Body of pancreas (tissue), 4 donors: Measurements from ENCODE around the gene INF2. TPM values are rescaled to one million over a fixed set of nuclear protein-coding genes. Genes with fewer than 3 reads are reported as not detected.

Source experiments
- ATAC-seq: fragments of 150-250 bp; one replicate; pipeline ENCODE4 v1.9.1; 2016
- DNase-seq, 4 donors: peaks; one replicate each; pipeline ENCODE4 v3.0.0-alpha.2; 2019
- H3K27ac ChIP-seq, 4 donors: fragments of 200-600 bp; sonication (generic); 1 replicate in 3 of 4; 2 replicates in 1 of 4; pipeline versions ENCODE4 v1.5.1 to v1.6.1; 2016 to 2019; ENCODE audit warnings: mild to moderate bottlenecking in 1 of 4, mixed read lengths in 1 of 4, moderate library complexity in 1 of 4
- H3K27me3 ChIP-seq, 2 donors: fragments of 200-600 bp; sonication (generic); one replicate each; pipeline ENCODE4 v1.6.0; 2016; ENCODE audit warnings: mild to moderate bottlenecking in 1 of 2
- H3K36me3 ChIP-seq, 2 donors: fragments of 200-600 bp; sonication (generic); replicated peaks in 1 of 2; 2 replicates each; pipeline ENCODE4 v1.5.1; 2016; ENCODE audit warnings: low read depth in 2 of 2; ENCODE audit not compliant: insufficient read depth in 1 of 2
- H3K4me1 ChIP-seq: fragments of 200-600 bp; sonication (generic); one replicate; pipeline ENCODE4 v1.6.0; 2016
- H3K4me3 ChIP-seq, 2 donors: fragments of 200-600 bp; sonication (generic); 1 replicate in 1 of 2; 2 replicates in 1 of 2; pipeline ENCODE4 v1.5.1; 2016 to 2019
- H3K9me3 ChIP-seq, 3 donors: fragments of 200-600 bp; sonication (generic); 1 replicate in 2 of 3; 2 replicates in 1 of 3; pipeline ENCODE4 v1.5.1; 2016
- CTCF ChIP-seq, 7 experiments: fragments of 450-650 bp in 4 of 7; fragments of 200-600 bp in 3 of 7; sonication (generic) in 3 of 7; IDR thresholded peaks; one replicate each; pipeline ENCODE4 v1.5.1; 2016 to 2019; ENCODE audit warnings: antibody characterized with exemption in 7 of 7
- POLR2A ChIP-seq, 3 donors: fragments of 450-650 bp; IDR thresholded peaks; one replicate each; pipeline ENCODE4 v1.6.1; 2016; ENCODE audit warnings: antibody characterized with exemption in 3 of 3, mild to moderate bottlenecking in 2 of 3
- WGBS, 2 donors: methylation state at CpG; one replicate each; pipeline ENCODE4 v1.1.5; 2017; 5-methylcytosine and 5-hydroxymethylcytosine counted together
- intact Hi-C: fragments of 100-400 bp; cut with DNase I; formaldehyde crosslinking; loops from one replicate; pipeline ENCODE4 v1.15.1; 2023
- total RNA-seq, 2 donors: library from RNA; depleted of rRNA; stranded (reverse); fragments of >200 nt; gene quantifications; one replicate each; pipeline ENCODE4 v1.1.0, GENCODE V29; 2016

The INF2 gene
- total RNA-seq, 2 donors from 2014 or later: 46.2 to 90.3 TPM

GRCh38 chr14:104702106-104702505 is 12.7 kb downstream of the INF2 start:
- Histone ChIP-seq H3K4me3 (no peak overlapping the region), H3K36me3 (peaks cover 0 to 1% of the 10 kb centered on the region in 2 donors), H3K4me1 (no peaks in the 10 kb centered on the region), H3K9me3 (no peaks in the 10 kb centered on the region), H3K27ac (no peak overlapping the region), H3K27me3 (no peaks in the 10 kb centered on the region)
- DNase-seq (no peak), ATAC-seq (no peak)
- 83 to 89% methylated on average over 12 of the region's 12 CpGs for WGBS, 2 donors
- TF ChIP-seq CTCF (IDR thresholded peaks at IDR 0.05): no peak
- no peak for TF ChIP-seq POLR2A (IDR thresholded peaks at IDR 0.05)
- intact Hi-C loops: loop anchor here (5.0 kb wide), 1 partner anchor 50 kb away; no protein-coding TSS in a partner anchor

GRCh38 chr14:104702673-104703072 is 13.3 kb downstream of the INF2 start:
- DNase-seq (no peak), ATAC-seq (no peak)
- Histone ChIP-seq H3K4me1 (no peaks in the 10 kb centered on the region), H3K27ac (no peak overlapping the region), H3K36me3 (peaks cover 0 to 1% of the 10 kb centered on the region in 2 donors), H3K27me3 (no peaks in the 10 kb centered on the region), H3K9me3 (no peaks in the 10 kb centered on the region), H3K4me3 (no peak overlapping the region)
- intact Hi-C loops: loop anchor here (5.0 kb wide), 1 partner anchor 50 kb away; no protein-coding TSS in a partner anchor
- TF ChIP-seq CTCF (IDR thresholded peaks at IDR 0.05): no peak
- no peak for TF ChIP-seq POLR2A (IDR thresholded peaks at IDR 0.05)
- WGBS, 2 donors: 91% methylated on average over 4 of the region's 4 CpGs; no CpG with 5 or more reads in 1 of the 2 donors

- TF ChIP-seq CTCF (IDR thresholded peaks at IDR 0.05) (no peak), POLR2A (IDR thresholded peaks at IDR 0.05) (no peak)
Observed at GRCh38 chr14:104703269-104703668, 13.9 kb downstream of the INF2 start.

GRCh38 chr14:104704252-104704651 is 14.8 kb downstream of the INF2 start:
- peaks cover 0 to 1% of the 10 kb centered on the region in 2 donors for H3K36me3 ChIP-seq
- no peaks in the 10 kb centered on the region for H3K4me1 ChIP-seq
- H3K27ac ChIP-seq: no peak overlapping the region
- H3K4me3 ChIP-seq: no peak overlapping the region
- intact Hi-C loops: loop anchor here (5.0 kb wide), 1 partner anchor 52 kb away; no protein-coding TSS in a partner anchor
- TF ChIP-seq POLR2A (IDR thresholded peaks at IDR 0.05) (no peak), CTCF (IDR thresholded peaks at IDR 0.05) (no peak)
- no peaks in the 10 kb centered on the region for H3K9me3 ChIP-seq
- ATAC-seq (no peak), DNase-seq (no peak)
- 97% methylated on average over 22 of the region's 22 CpGs for WGBS, 2 donors
- H3K27me3 ChIP-seq: no peaks in the 10 kb centered on the region

More at GRCh38 chr14:104703269-104703668, 13.9 kb downstream of the INF2 start:
- Histone ChIP-seq H3K4me3 (no peak overlapping the region), H3K9me3 (no peaks in the 10 kb centered on the region), H3K36me3 (peaks cover 0 to 1% of the 10 kb centered on the region in 2 donors), H3K27me3 (no peaks in the 10 kb centered on the region), H3K4me1 (no peaks in the 10 kb centered on the region), H3K27ac (no peak overlapping the region)
- DNase-seq (no peak), ATAC-seq (no peak)
- WGBS, 2 donors: 95 to 96% methylated on average over 3 to 28 of the region's 28 CpGs
- intact Hi-C loops: loop anchor here (5.0 kb wide), 1 partner anchor 51 kb away; no protein-coding TSS in a partner anchor
